DMS153 treated with DMSO at 0.1 percent for 48 hours (cell line): Measurements from ENCODE around the gene VCL.
A peak's percentile ranks its signal among the peaks of the same experiment; 100 is the strongest.

Experiments used
- DNase-seq: peaks from one replicate; lab custom pipeline; 2025; ENCODE audit not compliant: unreplicated experiment; lab: John Stamatoyannopoulos, UW

VCL gene

GRCh38 chr10:74071157-74071556 lies 73.2 kb downstream of the VCL start:
- no peak for DNase-seq

DNA sequence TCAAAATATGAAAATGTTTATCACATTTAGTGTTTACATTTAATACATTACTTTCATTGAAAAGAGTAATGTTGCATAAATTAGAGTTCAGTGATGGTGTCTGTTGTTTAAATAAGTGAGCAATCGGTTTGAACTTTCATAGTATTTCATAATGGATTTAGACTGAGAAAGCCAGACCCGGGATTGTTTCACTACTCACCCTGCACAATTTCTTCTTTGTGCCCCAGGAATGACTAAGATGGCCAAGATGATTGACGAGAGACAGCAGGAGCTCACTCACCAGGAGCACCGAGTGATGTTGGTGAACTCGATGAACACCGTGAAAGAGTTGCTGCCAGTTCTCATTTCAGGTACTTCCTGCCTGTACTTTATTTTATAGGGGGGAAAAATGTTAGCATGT lies 74.6 kb downstream of the VCL start:
- no peak for DNase-seq

DNA sequence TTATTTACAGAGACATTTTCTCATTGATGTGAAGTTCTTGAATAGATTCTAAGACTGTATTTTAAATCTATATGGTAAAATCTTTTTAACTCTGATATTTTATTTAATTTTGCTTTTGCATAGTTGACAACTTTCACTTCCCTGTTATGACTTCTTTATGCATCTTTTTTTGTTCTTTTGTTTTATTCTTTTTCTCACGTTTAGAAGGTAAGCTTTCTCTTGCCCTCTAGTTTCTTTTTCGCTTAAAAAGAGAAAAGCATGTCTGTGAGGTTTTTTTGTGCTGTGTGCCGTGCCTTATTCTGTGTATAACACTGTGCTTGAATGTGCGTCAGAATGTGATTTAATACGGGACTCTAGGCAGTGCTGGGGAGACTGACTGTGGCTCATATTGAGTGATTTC lies 78.0 kb downstream of the VCL start:
- DNase-seq = no peak

DNA sequence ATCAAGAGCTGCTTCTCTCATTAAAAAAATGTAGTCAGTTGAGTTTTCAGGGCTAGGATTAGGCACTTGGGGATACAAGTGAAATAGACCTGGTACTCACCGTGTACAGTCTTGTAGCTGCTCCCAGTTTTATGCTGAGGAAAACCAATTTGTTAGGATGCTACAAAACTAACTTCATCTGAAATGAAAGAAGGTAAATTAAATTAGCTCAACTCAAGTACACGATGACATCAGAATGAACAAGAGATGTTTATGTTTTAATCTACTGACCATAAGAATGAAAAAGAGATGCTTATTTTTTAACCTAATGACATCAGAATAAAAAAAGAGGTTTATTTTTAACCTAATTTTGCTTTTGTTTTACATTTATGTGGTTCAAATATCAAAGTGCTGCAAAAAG lies 79.0 kb downstream of the VCL start:
- no peak for DNase-seq

DNA sequence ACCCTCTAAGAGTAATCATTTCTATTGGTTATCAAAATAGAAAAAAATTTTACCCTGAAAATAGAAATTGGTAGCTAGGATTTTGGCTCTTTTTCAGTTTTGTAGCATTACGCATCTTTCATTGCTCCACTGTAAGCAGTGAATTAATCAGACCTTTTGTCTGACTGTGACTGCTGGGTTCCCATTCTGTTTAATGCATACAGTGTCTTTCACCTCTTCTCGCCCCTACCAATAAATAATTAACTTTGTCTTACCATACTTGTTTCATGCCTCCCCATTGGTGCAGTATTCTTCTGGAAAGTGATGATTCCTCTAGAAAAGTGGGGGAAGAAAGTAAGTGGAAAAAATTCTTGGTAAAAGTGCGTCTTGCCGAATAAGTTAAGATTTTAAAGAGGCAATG lies 79.5 kb downstream of the VCL start:
- DNase-seq = no peak

DNA sequence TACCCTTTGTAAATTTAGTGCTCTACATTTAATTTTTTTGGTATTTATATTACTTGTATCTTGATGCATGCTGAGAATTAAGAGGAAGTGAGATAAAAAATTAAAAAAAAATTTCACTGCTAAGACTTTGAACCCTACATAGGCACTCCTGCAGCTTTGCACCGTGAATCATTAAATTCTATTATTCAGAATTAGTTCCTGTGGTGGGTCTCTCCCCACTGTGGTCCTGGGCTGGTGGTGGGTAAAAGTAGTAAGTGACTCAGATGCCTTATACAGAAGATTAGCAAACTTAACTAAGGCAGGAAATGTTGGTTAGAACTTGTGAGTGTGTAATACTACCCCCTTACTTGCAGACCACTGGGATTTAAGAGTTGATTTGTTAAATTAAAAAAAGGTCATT lies 80.1 kb downstream of the VCL start:
- no peak for DNase-seq

DNA sequence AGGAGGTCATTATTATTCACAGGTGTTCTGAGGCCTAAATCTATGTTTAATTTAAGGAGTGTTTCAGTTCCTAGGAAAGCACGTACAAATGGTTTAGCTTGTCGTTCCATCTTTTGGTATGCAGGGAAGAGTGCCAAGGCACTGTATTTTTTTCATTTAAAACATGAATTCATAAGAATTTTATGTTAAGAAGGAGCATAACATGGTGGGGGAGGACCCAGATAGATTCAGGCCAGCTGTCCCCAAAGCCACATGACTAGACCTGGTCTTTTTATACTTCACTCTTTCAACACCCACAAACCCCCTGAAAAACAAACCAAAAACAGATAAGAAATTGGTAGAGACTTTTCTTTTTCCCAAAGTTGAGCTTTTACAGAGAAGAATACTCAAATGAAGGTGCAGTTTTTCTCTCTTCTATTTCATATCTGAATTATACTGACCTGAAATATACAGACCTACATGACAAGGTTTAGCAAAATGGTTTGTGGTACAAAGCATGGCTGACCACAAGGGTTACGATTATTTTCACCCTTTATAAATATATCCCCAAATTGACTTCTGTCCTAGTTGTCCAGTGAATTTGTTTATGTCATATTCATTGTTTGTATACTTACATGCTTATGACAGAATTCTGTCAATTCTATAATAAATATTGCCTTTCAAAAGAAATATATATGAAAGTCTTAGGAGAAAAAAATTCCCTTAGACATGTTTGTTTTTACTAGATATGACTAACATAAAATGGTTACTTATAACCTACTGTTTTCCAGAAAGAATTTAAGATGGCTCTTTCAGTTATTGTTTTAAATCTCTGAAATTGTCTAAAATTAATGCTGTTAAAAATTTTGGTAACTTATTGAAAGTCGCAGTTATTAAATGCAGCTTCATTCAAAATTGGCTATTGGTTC lies 81.4 kb downstream of the VCL start:
- DNase-seq = no peak

GRCh38 chr10:74079936-74080590 lies 82.1 kb downstream of the VCL start:
- DNase-seq = no peak

GRCh38 chr10:74081192-74081803 lies 83.4 kb downstream of the VCL start:
- DNase-seq = peak; percentile 45

GRCh38 chr10:74081941-74082718 lies 84.2 kb downstream of the VCL start:
- no peak for DNase-seq

GRCh38 chr10:74083304-74083703 lies 85.4 kb downstream of the VCL start:
- no peak for DNase-seq

- no peak for DNase-seq
Measured at GRCh38 chr10:74084955-74085354, 87.0 kb downstream of the VCL start.

- DNase-seq = no peak
Measured at GRCh38 chr10:74086317-74086716, 88.4 kb downstream of the VCL start.

DNA sequence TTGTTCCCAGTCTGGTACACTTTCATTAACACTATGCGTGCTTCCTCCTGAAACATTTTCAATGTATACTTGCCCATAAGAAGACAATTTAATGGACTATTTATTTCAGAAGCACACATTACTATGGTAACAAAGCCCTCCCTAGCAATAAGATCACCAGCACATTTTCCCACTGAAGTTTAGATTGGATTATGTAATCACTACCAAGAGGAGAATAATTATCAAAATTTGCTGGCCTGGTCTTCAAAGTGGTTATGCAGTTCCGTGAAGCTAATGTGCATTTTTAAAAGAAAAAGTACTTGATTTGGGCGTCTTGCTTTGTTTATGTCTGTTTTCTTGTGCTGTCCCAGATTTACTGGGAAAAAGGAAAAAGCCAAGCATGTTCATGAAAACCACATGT lies 90.8 kb downstream of the VCL start:
- no peak for DNase-seq

DNA sequence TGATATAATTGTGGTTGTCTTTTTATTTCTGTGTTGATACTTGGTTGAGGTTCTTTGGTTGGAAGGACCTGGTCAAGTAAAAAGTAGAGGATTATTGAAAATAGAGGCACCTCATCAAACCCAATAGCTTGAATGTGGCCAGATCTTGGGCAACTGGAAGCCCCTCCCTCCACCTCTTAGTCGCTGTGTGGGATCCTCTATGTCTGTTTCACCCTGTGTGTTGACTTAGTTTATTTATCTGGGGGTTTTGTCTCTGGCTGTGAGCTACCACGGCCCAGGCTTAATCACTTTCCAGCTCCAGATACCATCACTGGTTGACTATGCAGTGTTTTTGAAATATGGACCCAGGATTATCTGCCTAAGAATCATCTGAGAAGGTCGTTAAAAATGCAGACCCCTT lies 94.5 kb downstream of the VCL start:
- no peak for DNase-seq

DNA sequence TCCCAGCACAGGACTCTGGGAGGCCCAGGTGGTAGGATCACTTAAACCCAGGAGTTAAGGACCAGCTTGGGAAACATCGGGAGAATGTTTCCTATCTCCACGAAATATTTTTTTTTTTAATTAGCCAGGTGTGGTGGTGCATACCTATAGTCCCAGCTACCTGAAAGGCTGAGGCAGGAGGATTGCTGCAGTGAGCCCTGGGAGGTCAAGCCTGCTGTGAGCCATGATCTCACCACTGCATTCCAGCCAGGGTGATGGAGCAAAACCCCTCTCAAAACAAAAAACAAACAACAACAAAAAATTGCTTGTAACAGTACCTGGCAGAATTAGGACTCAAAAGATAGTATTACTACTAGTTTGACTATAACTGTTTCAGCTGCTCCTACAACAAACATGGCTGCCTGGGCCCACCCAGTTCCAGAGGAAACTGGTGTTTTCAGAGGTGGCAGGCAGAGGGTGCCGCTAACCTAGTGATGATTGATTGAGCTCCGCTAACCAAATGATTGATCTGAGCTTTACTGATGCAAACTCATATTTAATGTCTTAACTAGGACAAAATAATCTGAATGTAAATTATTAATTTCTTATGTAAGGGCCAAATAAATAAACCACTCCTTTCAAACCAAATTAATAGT lies 95.7 kb downstream of the VCL start:
- no peak for DNase-seq

- no peak for DNase-seq
Measured at GRCh38 chr10:74094231-74094630, 96.3 kb downstream of the VCL start.

DNA sequence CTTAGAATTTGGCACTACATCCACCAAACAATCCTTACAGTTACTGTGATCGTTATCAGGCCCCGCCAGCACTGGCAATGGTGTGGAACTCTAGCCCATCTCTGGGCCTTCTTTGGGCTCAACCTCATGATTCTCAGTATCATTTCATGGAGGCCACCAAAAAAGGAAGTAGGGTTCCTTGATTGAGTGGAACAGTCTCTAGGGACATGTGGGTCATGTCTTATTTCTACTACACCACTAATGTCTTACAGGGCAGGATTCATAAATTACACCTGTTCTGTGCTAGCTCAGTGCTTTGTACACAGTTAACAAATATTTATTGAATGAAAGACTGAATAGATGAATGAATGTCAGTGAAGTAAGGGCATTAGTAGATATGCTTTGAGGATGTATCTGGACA lies 98.9 kb downstream of the VCL start:
- DNase-seq = no peak

- DNase-seq = no peak
Measured at GRCh38 chr10:74097776-74098175, 99.9 kb downstream of the VCL start.

- DNase-seq = no peak
Measured at GRCh38 chr10:74099420-74099819, 101.5 kb downstream of the VCL start.

GRCh38 chr10:74099836-74100235 lies 101.9 kb downstream of the VCL start:
- no peak for DNase-seq
